Measurements from ENCODE around the gene ASCL3. TPM values are rescaled to one million over a fixed set of nuclear protein-coding genes. Genes with fewer than 3 reads are reported as not detected.

Gene ASCL3
- total RNA-seq, 2 donors from 2014 or later, result not detected

GRCh38 chr11:8932564-8933180, 10.1 kb downstream of the ASCL3 start, which contains the start of gene C11orf16:
C11orf16 (minus strand) TSS chr11:8932947; CDS start chr11:8932308, 639 bp downstream.
- H3K4me3 ChIP-seq, result no peak within 1 kb of the TSS
- DNase-seq (ENCODE audit: low spot score), result no peak
- H3K4me1 ChIP-seq (replicated peaks), result no peaks in the 10 kb centered on the region
- no peaks in the 10 kb centered on the region for H3K36me3 ChIP-seq
- intact Hi-C loops (cut with DNase I), result no loop called here
- no peak within 1 kb of the TSS for H3K27ac ChIP-seq
- WGBS, result 79% methylated on average over 12 of the region's 12 CpGs
- H3K9me3 ChIP-seq, result no peaks in the 10 kb centered on the region
- H3K27me3 ChIP-seq (replicated peaks; ENCODE audit: insufficient read depth), result no peaks in the 10 kb centered on the region
- TF ChIP-seq POLR2AphosphoS5 (IDR thresholded peaks at IDR 0.05), result no peak
- TF ChIP-seq CTCF (IDR thresholded peaks at IDR 0.05), result no peak
- no peak for TF ChIP-seq POLR2A (IDR thresholded peaks at IDR 0.05)

- intact Hi-C loops (cut with DNase I), result no loop called here
- DNase-seq (ENCODE audit: low spot score), result no peak
- 90% methylated on average over 12 of the region's 12 CpGs for WGBS
- H3K36me3 ChIP-seq, result no peaks in the 10 kb centered on the region
- no peaks in the 10 kb centered on the region for H3K4me1 ChIP-seq (replicated peaks)
- no peaks in the 10 kb centered on the region for H3K9me3 ChIP-seq
- no peak overlapping the region for H3K4me3 ChIP-seq
- no peak overlapping the region for H3K27ac ChIP-seq
- H3K27me3 ChIP-seq (replicated peaks; ENCODE audit: insufficient read depth), result no peaks in the 10 kb centered on the region
- TF ChIP-seq POLR2AphosphoS5 (IDR thresholded peaks at IDR 0.05) (no peak), POLR2A (IDR thresholded peaks at IDR 0.05) (no peak), CTCF (IDR thresholded peaks at IDR 0.05) (no peak)
These were observed 12.2 kb downstream of the ASCL3 start for GRCh38 chr11:8930456-8931175.

- Histone ChIP-seq H3K4me1 (replicated peaks) (no peaks in the 10 kb centered on the region), H3K27ac (no peak overlapping the region), H3K27me3 (replicated peaks; ENCODE audit: insufficient read depth) (no peaks in the 10 kb centered on the region), H3K4me3 (no peak overlapping the region), H3K9me3 (no peaks in the 10 kb centered on the region), H3K36me3 (no peaks in the 10 kb centered on the region)
- TF ChIP-seq CTCF (IDR thresholded peaks at IDR 0.05) (no peak), POLR2A (IDR thresholded peaks at IDR 0.05) (no peak), POLR2AphosphoS5 (IDR thresholded peaks at IDR 0.05) (no peak)
- intact Hi-C loops (cut with DNase I), result no loop called here
- WGBS, result 54% methylated on average over 9 of the region's 9 CpGs
- no peak for DNase-seq (ENCODE audit: low spot score)
These were observed 13.7 kb downstream of the ASCL3 start for GRCh38 chr11:8928981-8929615.

- WGBS, result 89% methylated on average over 4 of the region's 4 CpGs
- intact Hi-C loops (cut with DNase I), result no loop called here
- Histone ChIP-seq H3K36me3 (no peaks in the 10 kb centered on the region), H3K4me3 (no peak overlapping the region), H3K27ac (no peak overlapping the region), H3K4me1 (replicated peaks) (no peaks in the 10 kb centered on the region), H3K27me3 (replicated peaks; ENCODE audit: insufficient read depth) (no peaks in the 10 kb centered on the region), H3K9me3 (no peaks in the 10 kb centered on the region)
- DNase-seq (ENCODE audit: low spot score), result no peak
- TF ChIP-seq POLR2A (IDR thresholded peaks at IDR 0.05) (no peak), POLR2AphosphoS5 (IDR thresholded peaks at IDR 0.05) (no peak), CTCF (IDR thresholded peaks at IDR 0.05) (no peak)
These were observed 14.6 kb downstream of the ASCL3 start for GRCh38 chr11:8928205-8928604.

Data from prostate gland (tissue), 2 donors.